Skeletal muscle satellite cell (primary cell): ENCODE results near the gene MAU2.

ENCODE experiments used
- H3K27me3 ChIP-seq: 2 replicates; pipeline ENCODE4 v1.7.0; 2013; ENCODE audit warnings: low read length; ENCODE audit not compliant: control insufficient read depth, insufficient read depth
- H3K36me3 ChIP-seq: 2 replicates; pipeline ENCODE4 v1.7.0; 2013; ENCODE audit warnings: mild to moderate bottlenecking, control low read depth, low read length; ENCODE audit not compliant: insufficient read depth
- H3K4me1 ChIP-seq: 2 replicates; pipeline ENCODE4 v1.7.0; 2013; ENCODE audit warnings: low read length; ENCODE audit not compliant: control insufficient read depth, insufficient read depth
- H3K4me2 ChIP-seq: 2 replicates; pipeline ENCODE4 v1.7.0; 2013; ENCODE audit warnings: mild to moderate bottlenecking, low read length
- H3K4me3 ChIP-seq: 2 replicates; pipeline ENCODE4 v1.7.0; 2013; ENCODE audit warnings: low read length
- H3K9ac ChIP-seq: 2 replicates; pipeline ENCODE4 v1.7.0; 2013; ENCODE audit warnings: mild to moderate bottlenecking, low read depth, low read length, moderate library complexity
- H3K9me3 ChIP-seq: replicated peaks from 2 replicates; pipeline ENCODE4 v1.7.0; 2013; ENCODE audit warnings: mild to moderate bottlenecking, control low read depth, low read length

MAU2 gene

GRCh38 chr19:19354007-19354406 is 33.4 kb downstream of the MAU2 start:
- peaks cover 63% of the 10 kb centered on the region for H3K36me3 ChIP-seq
- no peaks in the 10 kb centered on the region for H3K27me3 ChIP-seq
- H3K9ac ChIP-seq, result no peak overlapping the region
- H3K4me1 ChIP-seq, result no peaks in the 10 kb centered on the region
- H3K4me3 ChIP-seq, result no peak overlapping the region
- H3K4me2 ChIP-seq, result no peak overlapping the region
- H3K9me3 ChIP-seq, result no peaks in the 10 kb centered on the region

GRCh38 chr19:19354932-19355331 is 34.3 kb downstream of the MAU2 start:
- H3K4me3 ChIP-seq, result no peak overlapping the region
- no peak overlapping the region for H3K9ac ChIP-seq
- no peaks in the 10 kb centered on the region for H3K27me3 ChIP-seq
- no peaks in the 10 kb centered on the region for H3K4me1 ChIP-seq
- peaks cover 56% of the 10 kb centered on the region for H3K36me3 ChIP-seq
- no peaks in the 10 kb centered on the region for H3K9me3 ChIP-seq
- no peak overlapping the region for H3K4me2 ChIP-seq

DNA sequence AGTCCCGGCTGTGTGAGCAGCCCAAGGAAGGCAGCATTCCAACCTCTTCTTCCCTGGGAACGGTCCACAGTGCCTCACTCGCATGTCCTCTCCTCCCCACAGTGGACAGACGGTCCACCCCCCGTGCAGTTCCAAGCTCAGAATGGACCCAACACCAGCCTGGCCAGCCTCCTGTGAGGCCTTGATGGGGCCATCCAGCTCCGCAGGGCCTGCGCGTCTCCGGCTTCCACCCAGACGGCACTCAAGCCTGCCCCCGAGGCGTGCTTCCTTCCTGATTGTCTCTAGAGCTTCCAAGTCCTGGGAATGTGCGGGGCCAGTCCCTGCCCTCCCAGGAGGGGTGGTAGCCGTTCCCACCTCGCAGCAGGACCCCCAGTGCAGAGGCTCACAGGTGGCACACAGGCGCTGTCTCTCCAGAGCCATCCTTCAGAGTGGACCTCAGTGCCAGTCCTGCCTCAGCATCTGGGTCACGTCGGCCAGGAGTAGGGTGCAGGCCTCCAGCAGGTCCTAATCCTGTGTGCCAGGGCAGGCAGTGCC is 35.0 kb downstream of the MAU2 start:
- Histone ChIP-seq H3K4me2 (no peak overlapping the region), H3K4me3 (no peak overlapping the region), H3K4me1 (no peaks in the 10 kb centered on the region), H3K9ac (no peak overlapping the region), H3K36me3 (peaks cover 56% of the 10 kb centered on the region), H3K27me3 (no peaks in the 10 kb centered on the region), H3K9me3 (no peaks in the 10 kb centered on the region)

DNA sequence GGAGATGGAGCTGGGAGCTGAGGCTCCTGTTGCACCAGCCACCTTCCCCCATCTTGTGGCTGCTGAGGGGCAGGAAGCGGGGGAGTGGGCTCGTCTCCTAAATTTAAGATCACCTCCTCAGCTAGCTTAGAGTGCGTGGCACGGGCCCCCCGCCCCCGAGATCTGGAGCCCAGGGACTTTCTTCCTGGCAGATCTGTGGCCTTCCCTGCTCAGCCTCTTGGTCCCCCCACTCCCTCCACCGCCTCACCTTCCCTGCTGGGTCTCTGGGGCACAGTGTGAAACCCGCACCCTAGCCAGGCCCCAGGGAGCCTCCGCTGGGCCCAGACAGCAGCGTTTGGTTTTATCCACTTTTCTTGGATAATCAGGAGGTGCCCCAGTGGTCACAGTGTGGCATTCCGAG is 35.9 kb downstream of the MAU2 start:
- Histone ChIP-seq H3K36me3 (peaks cover 56% of the 10 kb centered on the region), H3K4me2 (no peak overlapping the region), H3K9ac (no peak overlapping the region), H3K4me3 (no peak overlapping the region), H3K4me1 (no peaks in the 10 kb centered on the region), H3K27me3 (no peaks in the 10 kb centered on the region), H3K9me3 (no peaks in the 10 kb centered on the region)

- no peaks in the 10 kb centered on the region for H3K9me3 ChIP-seq
- peaks cover 54% of the 10 kb centered on the region for H3K36me3 ChIP-seq
- H3K27me3 ChIP-seq, result no peaks in the 10 kb centered on the region
- no peaks in the 10 kb centered on the region for H3K4me1 ChIP-seq
- no peak overlapping the region for H3K4me2 ChIP-seq
- no peak overlapping the region for H3K9ac ChIP-seq
- H3K4me3 ChIP-seq, result no peak overlapping the region
These were observed 36.4 kb downstream of the MAU2 start for GRCh38 chr19:19356901-19357566.

DNA sequence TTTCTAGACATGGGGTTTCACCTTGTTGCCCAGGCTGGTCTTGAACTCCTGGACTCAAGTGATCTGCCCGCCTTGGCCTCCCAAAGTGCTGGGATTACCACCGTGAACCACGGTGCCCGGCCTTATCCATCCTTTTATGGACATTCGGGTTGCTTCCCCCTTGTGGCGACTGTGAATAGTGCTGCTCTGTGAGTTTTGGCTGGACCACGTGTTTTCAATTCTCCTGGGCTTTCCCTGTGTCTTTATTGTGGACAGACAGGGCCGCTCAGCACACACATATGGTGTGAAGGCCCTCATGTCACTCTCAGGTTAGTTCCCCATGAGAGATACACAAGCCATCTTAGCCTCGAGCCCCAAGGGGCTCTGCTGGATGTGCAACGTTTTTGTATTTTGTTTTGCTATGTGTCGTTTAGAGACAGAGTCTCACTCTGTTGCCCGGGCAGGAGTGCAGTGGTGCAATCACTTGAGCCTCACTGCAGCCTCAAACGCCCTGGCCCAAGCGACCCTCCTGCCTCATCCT is 40.5 kb downstream of the MAU2 start:
- H3K4me3 ChIP-seq, result no peak overlapping the region
- peak overlapping the region; percentile 33 for H3K9ac ChIP-seq
- H3K27me3 ChIP-seq, result no peaks in the 10 kb centered on the region
- peaks cover 14% of the 10 kb centered on the region for H3K36me3 ChIP-seq
- peaks cover 9% of the 10 kb centered on the region for H3K4me1 ChIP-seq
- H3K4me2 ChIP-seq, result peak overlapping the region; percentile 62
- no peaks in the 10 kb centered on the region for H3K9me3 ChIP-seq

DNA sequence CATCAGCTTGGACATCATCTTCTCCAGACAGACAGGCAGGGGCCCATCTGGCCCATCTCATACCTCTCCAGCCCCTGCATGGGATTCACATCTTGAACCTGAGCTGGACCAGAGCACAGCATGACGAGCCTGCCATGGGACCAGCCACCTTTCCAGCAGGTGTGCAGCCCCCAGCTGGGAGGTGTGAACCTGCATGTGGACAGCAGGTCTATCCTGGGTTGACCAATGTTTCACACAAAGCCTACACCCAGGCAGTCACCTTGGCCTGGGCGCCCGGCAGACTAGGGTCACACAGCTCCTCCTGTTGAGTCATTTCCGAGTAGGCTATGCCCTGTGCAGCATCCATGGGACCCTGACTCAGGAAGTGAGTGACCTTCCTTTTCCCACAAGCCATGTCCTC is 41.4 kb downstream of the MAU2 start:
- no peak overlapping the region for H3K4me2 ChIP-seq
- H3K4me1 ChIP-seq, result peaks cover 13% of the 10 kb centered on the region
- H3K9me3 ChIP-seq, result no peaks in the 10 kb centered on the region

DNA sequence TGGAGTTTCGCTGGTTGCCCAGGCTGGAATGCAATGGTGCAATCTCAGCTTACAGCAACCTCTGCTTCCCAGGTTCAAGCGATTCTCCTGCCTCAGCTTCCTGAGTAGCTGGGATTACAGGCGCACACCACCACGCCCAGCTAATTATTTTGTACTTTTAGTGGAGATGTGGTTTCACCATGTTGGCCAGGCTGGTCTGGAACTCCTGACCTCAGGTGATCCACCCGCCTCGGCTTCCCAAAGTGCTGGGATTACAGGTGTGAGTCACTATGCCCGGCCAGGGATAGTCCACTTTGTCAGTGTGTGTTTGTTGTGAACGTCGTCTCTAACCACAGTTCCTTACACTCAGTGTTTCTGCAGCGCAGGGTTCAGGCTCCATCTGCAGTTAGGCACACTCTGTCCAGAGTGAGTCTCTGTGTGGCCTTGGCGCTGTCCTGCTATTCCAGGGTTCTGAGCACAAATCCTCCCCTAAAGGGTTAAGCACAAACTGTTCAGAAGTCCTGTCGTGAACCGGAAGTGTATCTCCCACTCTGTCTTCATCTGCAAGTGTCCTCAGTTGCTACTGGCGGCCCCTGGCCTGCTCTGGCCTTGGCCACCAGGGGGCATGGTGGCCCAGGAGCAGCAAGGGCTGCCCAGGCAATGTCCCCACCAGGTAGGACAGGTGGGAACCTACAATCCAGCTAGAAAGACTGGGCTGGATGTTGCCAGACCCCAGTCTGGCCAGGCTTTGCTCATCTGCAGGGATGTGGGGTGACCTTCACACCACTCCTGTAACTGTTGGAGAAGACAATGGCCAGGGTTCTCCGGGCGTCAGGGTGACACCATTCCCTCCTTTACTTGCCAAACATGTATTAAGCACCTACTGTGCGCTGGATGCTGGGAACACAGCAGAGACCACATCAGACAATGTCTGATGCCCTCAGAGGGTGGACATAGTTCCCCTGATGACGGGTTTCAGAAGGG is 46.1 kb downstream of the MAU2 start:
- H3K9ac ChIP-seq, result no peak overlapping the region

More for the DNA sequence above, 41.4 kb downstream of the MAU2 start:
- H3K4me3 ChIP-seq, result no peak overlapping the region
- H3K36me3 ChIP-seq, result peaks cover 4% of the 10 kb centered on the region
- H3K27me3 ChIP-seq, result no peaks in the 10 kb centered on the region
- H3K9ac ChIP-seq, result no peak overlapping the region

DNA sequence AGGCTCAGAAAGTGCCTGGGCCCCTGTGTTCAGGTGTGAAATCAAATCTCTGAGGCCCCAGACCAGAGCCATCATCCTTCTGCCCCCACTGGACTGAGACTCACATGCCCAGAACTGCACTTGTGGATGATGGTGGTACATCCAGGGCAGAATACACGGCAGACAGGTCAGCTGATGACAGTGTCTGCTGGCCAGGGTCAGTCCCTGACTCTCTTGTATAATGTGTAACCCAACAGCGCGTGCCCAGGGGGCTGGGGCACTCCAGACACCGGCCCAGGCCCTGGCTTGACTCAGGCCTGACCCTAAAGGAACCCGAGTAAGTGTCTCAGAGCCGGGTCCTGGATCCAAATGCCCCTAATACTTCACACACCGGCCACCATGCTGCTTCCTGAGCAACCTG is 47.5 kb downstream of the MAU2 start:
- H3K36me3 ChIP-seq, result no peaks in the 10 kb centered on the region
- peaks cover 23% of the 10 kb centered on the region for H3K4me1 ChIP-seq
- no peak overlapping the region for H3K9ac ChIP-seq
- H3K27me3 ChIP-seq, result no peaks in the 10 kb centered on the region
- no peak overlapping the region for H3K4me3 ChIP-seq
- no peaks in the 10 kb centered on the region for H3K9me3 ChIP-seq
- H3K4me2 ChIP-seq, result no peak overlapping the region

More for the DNA sequence above, 46.1 kb downstream of the MAU2 start:
- no peak overlapping the region for H3K4me3 ChIP-seq
- peaks cover 17% of the 10 kb centered on the region for H3K4me1 ChIP-seq
- H3K27me3 ChIP-seq, result no peaks in the 10 kb centered on the region
- peak overlapping the region; percentile 38 for H3K4me2 ChIP-seq
- H3K36me3 ChIP-seq, result no peaks in the 10 kb centered on the region
- H3K9me3 ChIP-seq, result no peaks in the 10 kb centered on the region

DNA sequence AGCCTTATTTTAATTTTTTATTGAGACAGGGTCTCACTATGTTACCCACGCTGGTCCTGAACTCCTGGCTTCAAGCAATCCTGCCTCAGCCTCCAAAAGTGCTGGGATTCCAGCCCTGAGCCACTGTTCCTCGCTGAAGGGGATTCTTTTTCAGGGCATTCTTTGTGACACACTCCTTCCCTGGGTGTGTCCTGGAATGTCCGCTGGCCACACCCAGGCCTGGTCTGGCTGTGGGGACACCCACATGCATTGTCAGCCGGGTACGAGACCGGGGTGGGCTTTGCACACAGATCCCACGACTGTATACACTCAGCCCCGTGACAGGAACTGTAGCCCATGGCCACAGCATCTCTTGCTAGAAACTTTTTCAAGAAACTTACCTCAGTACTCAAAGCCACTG is 50.4 kb downstream of the MAU2 start:
- Histone ChIP-seq H3K27me3 (no peaks in the 10 kb centered on the region), H3K4me3 (no peak overlapping the region), H3K9ac (no peak overlapping the region), H3K4me2 (no peak overlapping the region), H3K9me3 (no peaks in the 10 kb centered on the region), H3K36me3 (no peaks in the 10 kb centered on the region), H3K4me1 (peaks cover 15% of the 10 kb centered on the region)

- Histone ChIP-seq H3K4me2 (peak overlapping the region; percentile 7), H3K4me1 (peaks cover 12% of the 10 kb centered on the region), H3K9ac (peak overlapping the region; percentile 28), H3K4me3 (no peak overlapping the region), H3K27me3 (no peaks in the 10 kb centered on the region), H3K9me3 (no peaks in the 10 kb centered on the region), H3K36me3 (no peaks in the 10 kb centered on the region)
These were observed 52.2 kb downstream of the MAU2 start for GRCh38 chr19:19372656-19373416.
